DOHH2 (cell line): ENCODE measurements around the gene ACTR1A.

Experiments
- EZH2phosphoT487 ChIP-seq: fragments of 200-600 bp; sonication (generic); IDR thresholded peaks from 2 replicates; pipeline ENCODE4 v1.6.1; 2017; ENCODE audit warnings: borderline replicate concordance, mild to moderate bottlenecking, antibody characterized with exemption, low read length, moderate library complexity, mixed read lengths
- TF ChIP-seq, protein P1 (sequence below): fragments of 200-600 bp; sonication (generic); IDR thresholded peaks from one replicate; pipeline ENCODE4 v1.5.1; 2014; ENCODE audit warnings: antibody characterized with exemption, mild to moderate bottlenecking, low read depth, low read length; ENCODE audit not compliant: poor library complexity, severe bottlenecking

GRCh38 chr10:102435133-102435497, 67.4 kb downstream of the ACTR1A start:
- TF ChIP-seq, protein P1, sequence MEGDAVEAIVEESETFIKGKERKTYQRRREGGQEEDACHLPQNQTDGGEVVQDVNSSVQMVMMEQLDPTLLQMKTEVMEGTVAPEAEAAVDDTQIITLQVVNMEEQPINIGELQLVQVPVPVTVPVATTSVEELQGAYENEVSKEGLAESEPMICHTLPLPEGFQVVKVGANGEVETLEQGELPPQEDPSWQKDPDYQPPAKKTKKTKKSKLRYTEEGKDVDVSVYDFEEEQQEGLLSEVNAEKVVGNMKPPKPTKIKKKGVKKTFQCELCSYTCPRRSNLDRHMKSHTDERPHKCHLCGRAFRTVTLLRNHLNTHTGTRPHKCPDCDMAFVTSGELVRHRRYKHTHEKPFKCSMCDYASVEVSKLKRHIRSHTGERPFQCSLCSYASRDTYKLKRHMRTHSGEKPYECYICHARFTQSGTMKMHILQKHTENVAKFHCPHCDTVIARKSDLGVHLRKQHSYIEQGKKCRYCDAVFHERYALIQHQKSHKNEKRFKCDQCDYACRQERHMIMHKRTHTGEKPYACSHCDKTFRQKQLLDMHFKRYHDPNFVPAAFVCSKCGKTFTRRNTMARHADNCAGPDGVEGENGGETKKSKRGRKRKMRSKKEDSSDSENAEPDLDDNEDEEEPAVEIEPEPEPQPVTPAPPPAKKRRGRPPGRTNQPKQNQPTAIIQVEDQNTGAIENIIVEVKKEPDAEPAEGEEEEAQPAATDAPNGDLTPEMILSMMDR, result no peak
- no peak for TF ChIP-seq EZH2phosphoT487
